Stomach smooth muscle (tissue), 2 donors: ENCODE results near the gene FRMD4B.
"Not testable (repeated sequence)": the region's sequence is repeated elsewhere in the genome, so short reads cannot be mapped to it uniquely, and the experiment has no call there.

ENCODE experiments used
- H3K27ac ChIP-seq: one replicate; pipeline ENCODE4 v1.7.0; 2013; ENCODE audit warnings: mild to moderate bottlenecking, low read length, inconsistent platforms
- H3K27me3 ChIP-seq, 2 donors: one replicate each; pipeline ENCODE4 v1.7.0; 2013; ENCODE audit warnings: low read length in 2 of 2; ENCODE audit not compliant: insufficient read depth in 2 of 2, control insufficient read depth in 1 of 2
- H3K36me3 ChIP-seq, 2 donors: one replicate each; pipeline ENCODE4 v1.7.0; 2013; ENCODE audit warnings: low read length in 2 of 2; ENCODE audit not compliant: control insufficient read depth in 2 of 2, insufficient read depth in 2 of 2
- H3K4me1 ChIP-seq: one replicate; pipeline ENCODE4 v1.7.0; 2013; ENCODE audit warnings: low read length; ENCODE audit not compliant: control insufficient read depth, insufficient read depth
- H3K4me3 ChIP-seq, 2 donors: one replicate each; pipeline ENCODE4 v1.7.0; 2013; ENCODE audit warnings: low read length in 2 of 2
- H3K9ac ChIP-seq, 2 donors: one replicate each; pipeline ENCODE4 v1.7.0; 2013; ENCODE audit warnings: low read length in 2 of 2, mild to moderate bottlenecking in 1 of 2
- H3K9me3 ChIP-seq, 2 donors: one replicate each; pipeline ENCODE4 v1.7.0; 2013; ENCODE audit warnings: low read length in 2 of 2; ENCODE audit not compliant: control insufficient read depth in 2 of 2
- donor health status: healthy.
- donor health status: Pancreatic carcinoma.

FRMD4B gene

GRCh38 chr3:69288161-69288895, 97.6 kb downstream of the FRMD4B start:
- Histone ChIP-seq H3K27ac (no peak overlapping the region), H3K4me3 (no peak overlapping the region), H3K27me3 (no peaks in the 10 kb centered on the region), H3K4me1 (no peaks in the 10 kb centered on the region), H3K36me3 (no peaks in the 10 kb centered on the region), H3K9me3 (no peaks in the 10 kb centered on the region), H3K9ac (no peak overlapping the region)

- Histone ChIP-seq H3K27me3 (peaks cover 0 to 3% of the 10 kb centered on the region in 2 donors), H3K36me3 (no peaks in the 10 kb centered on the region), H3K4me3 (no peak overlapping the region), H3K27ac (no peak overlapping the region), H3K9me3 (peaks cover 0 to 2% of the 10 kb centered on the region in 2 donors), H3K9ac (no peak overlapping the region), H3K4me1 (no peaks in the 10 kb centered on the region)
Observed at GRCh38 chr3:69283913-69284611, 101.8 kb downstream of the FRMD4B start.

GRCh38 chr3:69283496-69283895, 102.4 kb downstream of the FRMD4B start:
- Histone ChIP-seq H3K4me1 (no peaks in the 10 kb centered on the region), H3K9me3 (peaks cover 0 to 2% of the 10 kb centered on the region in 2 donors), H3K4me3 (no peak overlapping the region), H3K9ac (no peak overlapping the region), H3K27me3 (peaks cover 0 to 3% of the 10 kb centered on the region in 2 donors), H3K27ac (no peak overlapping the region), H3K36me3 (no peaks in the 10 kb centered on the region)

GRCh38 chr3:69282181-69282580, 103.7 kb downstream of the FRMD4B start:
- H3K27ac ChIP-seq: no peak overlapping the region
- H3K9ac ChIP-seq: no peak overlapping the region
- H3K27me3 ChIP-seq: peaks cover 0 to 3% of the 10 kb centered on the region in 2 donors
- H3K4me3 ChIP-seq: no peak overlapping the region
- H3K9me3 ChIP-seq: peaks cover 0 to 2% of the 10 kb centered on the region in 2 donors
- no peaks in the 10 kb centered on the region for H3K36me3 ChIP-seq
- H3K4me1 ChIP-seq: no peaks in the 10 kb centered on the region

- not testable (repeated sequence) for H3K36me3 ChIP-seq, H3K4me1 ChIP-seq, H3K9ac ChIP-seq, H3K27ac ChIP-seq, H3K9me3 ChIP-seq, H3K27me3 ChIP-seq, H3K4me3 ChIP-seq
Observed at GRCh38 chr3:69277403-69277802, 108.5 kb downstream of the FRMD4B start.

GRCh38 chr3:69276884-69277283, 109.0 kb downstream of the FRMD4B start:
- peaks cover 0 to 3% of the 10 kb centered on the region in 2 donors for H3K27me3 ChIP-seq
- no peak overlapping the region for H3K9ac ChIP-seq
- H3K4me1 ChIP-seq: no peaks in the 10 kb centered on the region
- H3K36me3 ChIP-seq: no peaks in the 10 kb centered on the region
- H3K9me3 ChIP-seq: peaks cover 0 to 2% of the 10 kb centered on the region in 2 donors
- no peak overlapping the region for H3K4me3 ChIP-seq
- H3K27ac ChIP-seq: no peak overlapping the region

- not testable (repeated sequence) for H3K27me3 ChIP-seq, H3K4me3 ChIP-seq, H3K27ac ChIP-seq, H3K9me3 ChIP-seq, H3K36me3 ChIP-seq, H3K4me1 ChIP-seq, H3K9ac ChIP-seq
Observed at GRCh38 chr3:69276191-69276590, 109.7 kb downstream of the FRMD4B start.

GRCh38 chr3:69273896-69274295, 112.0 kb downstream of the FRMD4B start:
- no peaks in the 10 kb centered on the region for H3K27me3 ChIP-seq
- no peaks in the 10 kb centered on the region for H3K4me1 ChIP-seq
- no peak overlapping the region for H3K4me3 ChIP-seq
- no peak overlapping the region for H3K27ac ChIP-seq
- H3K9me3 ChIP-seq: no peaks in the 10 kb centered on the region
- H3K9ac ChIP-seq: no peak overlapping the region
- H3K36me3 ChIP-seq: no peaks in the 10 kb centered on the region

GRCh38 chr3:69272556-69272955, 113.3 kb downstream of the FRMD4B start:
- H3K4me1 ChIP-seq: no peaks in the 10 kb centered on the region
- no peaks in the 10 kb centered on the region for H3K36me3 ChIP-seq

GRCh38 chr3:69271098-69271497, 114.8 kb downstream of the FRMD4B start:
- H3K27ac ChIP-seq: no peak overlapping the region
- no peak overlapping the region for H3K9ac ChIP-seq
- H3K4me3 ChIP-seq: no peak overlapping the region
- no peaks in the 10 kb centered on the region for H3K4me1 ChIP-seq
- no peaks in the 10 kb centered on the region for H3K27me3 ChIP-seq
- no peaks in the 10 kb centered on the region for H3K36me3 ChIP-seq
- no peaks in the 10 kb centered on the region for H3K9me3 ChIP-seq

More at GRCh38 chr3:69272556-69272955, 113.3 kb downstream of the FRMD4B start:
- H3K4me3 ChIP-seq: no peak overlapping the region
- no peaks in the 10 kb centered on the region for H3K27me3 ChIP-seq
- no peak overlapping the region for H3K27ac ChIP-seq
- no peaks in the 10 kb centered on the region for H3K9me3 ChIP-seq
- no peak overlapping the region for H3K9ac ChIP-seq

- Histone ChIP-seq H3K27ac (no peak overlapping the region), H3K9ac (no peak overlapping the region), H3K36me3 (no peaks in the 10 kb centered on the region), H3K9me3 (no peaks in the 10 kb centered on the region), H3K4me3 (no peak overlapping the region), H3K27me3 (no peaks in the 10 kb centered on the region), H3K4me1 (no peaks in the 10 kb centered on the region)
Observed at GRCh38 chr3:69266585-69266984, 119.3 kb downstream of the FRMD4B start.
